Astrocyte of the spinal cord (primary cell): ENCODE data around the gene RNF114.

Experiments
- DNase-seq: peaks from one replicate; pipeline ENCODE4 v3.0.0; 2011; ENCODE audit warnings: low read depth, low spot score
- H3K4me3 ChIP-seq: 2 replicates; pipeline ENCODE4 v1.5.1; 2011; ENCODE audit warnings: low read depth, mild to moderate bottlenecking, low read length, moderate library complexity
- CTCF ChIP-seq: IDR thresholded peaks from 2 replicates; pipeline ENCODE4 v1.5.1; 2012; ENCODE audit warnings: low read depth, mild to moderate bottlenecking, low read length, inconsistent platforms
- in situ Hi-C: cut with HindIII; loops from 2 replicates; pipeline ENCODE4 v1.10.0; 2017; ENCODE audit warnings: low sequenced_read_pairs

Gene RNF114

GRCh38 chr20:49918446-49918845 is 17.8 kb upstream of the RNF114 start:
- DNase-seq: no peak
- TF ChIP-seq CTCF: no peak
- in situ Hi-C loops: no loop called here
- no peak overlapping the region for H3K4me3 ChIP-seq

- TF ChIP-seq CTCF: no peak
- no peak overlapping the region for H3K4me3 ChIP-seq
- in situ Hi-C loops: no loop called here
- no peak for DNase-seq
Observed at GRCh38 chr20:49919009-49919408, 17.2 kb upstream of the RNF114 start.

GRCh38 chr20:49919461-49919860 is 16.7 kb upstream of the RNF114 start:
- in situ Hi-C loops: no loop called here
- no peak for TF ChIP-seq CTCF
- H3K4me3 ChIP-seq: no peak overlapping the region
- DNase-seq: no peak

- no peak overlapping the region for H3K4me3 ChIP-seq
- no peak for DNase-seq
- in situ Hi-C loops: no loop called here
- TF ChIP-seq CTCF: no peak
Observed at GRCh38 chr20:49924247-49924646, 11.9 kb upstream of the RNF114 start.

- H3K4me3 ChIP-seq: no peak overlapping the region
- no peak for DNase-seq
- in situ Hi-C loops: no loop called here
- no peak for TF ChIP-seq CTCF
Observed at GRCh38 chr20:49925901-49926454, 10.2 kb upstream of the RNF114 start.

- peak; percentile 90 for DNase-seq
- peak; percentile 93 for TF ChIP-seq CTCF
- in situ Hi-C loops: no loop called here
- no peak overlapping the region for H3K4me3 ChIP-seq
Observed at GRCh38 chr20:49928411-49929141, 7.6 kb upstream of the RNF114 start.
